Activated naive CD8-positive, alpha-beta T cell treated with anti-CD3 and anti-CD28 coated beads, Interleukin-2, amount 10 ng/mL, durations not matched to agents 7 days and 5 days (primary cell): Measurements from ENCODE around the gene CES1. TPM values are rescaled to one million over a fixed set of nuclear protein-coding genes. Genes with fewer than 3 reads are reported as not detected.
"Not testable (repeated sequence)": the region's sequence is repeated elsewhere in the genome, so short reads cannot be mapped to it uniquely, and the experiment has no call there.

Experiments used
- ATAC-seq: fragments of 150-1000 bp; cut with Tn5 transposase; one replicate; pipeline ENCODE4 v1.10.0; 2021; ENCODE audit warnings: low read depth, moderate library complexity
- POLR2A ChIA-PET: fragments of 350-600 bp; sonication (Branson Sonifier 250); formaldehyde crosslinking; loops from one replicate; lab custom pipeline; 2021; ENCODE audit warnings: antibody characterized with exemption; lab: Charles Lee
- DNase-seq: peaks from one replicate; pipeline ENCODE4 v3.0.0; 2021
- H3K27ac Mint-ChIP-seq: one replicate; pipeline ENCODE4 v1.8.0; 2022; ENCODE audit warnings: mild to moderate bottlenecking, mixed read lengths
- H3K27me3 Mint-ChIP-seq: one replicate; pipeline ENCODE4 v1.8.0; 2022; ENCODE audit warnings: mild to moderate bottlenecking, moderate library complexity, mixed read lengths
- H3K36me3 Mint-ChIP-seq: one replicate; pipeline ENCODE4 v1.8.0; 2021; ENCODE audit warnings: mild to moderate bottlenecking, mixed read lengths
- H3K4me1 Mint-ChIP-seq: one replicate; pipeline ENCODE4 v1.8.0; 2021; ENCODE audit warnings: mixed read lengths
- H3K4me3 Mint-ChIP-seq: one replicate; pipeline ENCODE4 v1.8.0; 2022; ENCODE audit warnings: mild to moderate bottlenecking, moderate library complexity, mixed read lengths
- H3K9me3 Mint-ChIP-seq: one replicate; pipeline ENCODE4 v1.8.0; 2021; ENCODE audit warnings: mixed read lengths
- total RNA-seq, 2 experiments: library from RNA; stranded (reverse); gene quantifications; one replicate each; pipeline ENCODE4 v1.2.3, GENCODE V29; 2021

The CES1 gene
- total RNA-seq: not detected

- POLR2A ChIA-PET: no interaction called here
- Mint-ChIP-seq H3K4me1 (no peaks in the 10 kb centered on the region), H3K4me3 (no peak within 1 kb of the TSS), H3K9me3 (no peaks in the 10 kb centered on the region), H3K27ac (no peak within 1 kb of the TSS), H3K27me3 (peaks cover 4% of the 10 kb centered on the region), H3K36me3 (no peaks in the 10 kb centered on the region)
- ATAC-seq (no peak), DNase-seq (no peak)
Measured at GRCh38 chr16:55832773-55833691, at the start of gene CES1. Gene CES1, minus strand, starts transcription at chr16:55833096. Its CDS starts 41 bp downstream, at chr16:55833055.

- DNase-seq: no peak
- H3K4me1 Mint-ChIP-seq: no peaks in the 10 kb centered on the region
- no peaks in the 10 kb centered on the region for H3K27me3 Mint-ChIP-seq
- POLR2A ChIA-PET: no interaction called here
- ATAC-seq: no peak
- no peak overlapping the region for H3K27ac Mint-ChIP-seq
- peaks cover 1% of the 10 kb centered on the region for H3K9me3 Mint-ChIP-seq
- no peaks in the 10 kb centered on the region for H3K36me3 Mint-ChIP-seq
- H3K4me3 Mint-ChIP-seq: no peak overlapping the region
Measured at GRCh38 chr16:55876854-55877253, 44.0 kb upstream of the CES1 start.

GRCh38 chr16:55875273-55875672 lies 42.4 kb upstream of the CES1 start, which contains the start of gene CES5A:
Gene CES5A, minus strand, starts transcription at chr16:55875373. Its CDS starts 152 bp downstream, at chr16:55875221.
- H3K27me3 Mint-ChIP-seq: no peaks in the 10 kb centered on the region
- no peak for ATAC-seq
- H3K4me1 Mint-ChIP-seq: no peaks in the 10 kb centered on the region
- DNase-seq: no peak
- H3K4me3 Mint-ChIP-seq: no peak within 1 kb of the TSS
- POLR2A ChIA-PET: no interaction called here
- peaks cover 1% of the 10 kb centered on the region for H3K9me3 Mint-ChIP-seq
- no peaks in the 10 kb centered on the region for H3K36me3 Mint-ChIP-seq
- H3K27ac Mint-ChIP-seq: no peak within 1 kb of the TSS

GRCh38 chr16:55873122-55873521 lies 40.2 kb upstream of the CES1 start:
- Mint-ChIP-seq H3K4me3 (no peak overlapping the region), H3K27ac (no peak overlapping the region), H3K36me3 (no peaks in the 10 kb centered on the region), H3K27me3 (no peaks in the 10 kb centered on the region), H3K9me3 (no peaks in the 10 kb centered on the region), H3K4me1 (no peaks in the 10 kb centered on the region)
- POLR2A ChIA-PET: no interaction called here
- ATAC-seq (no peak), DNase-seq (no peak)

GRCh38 chr16:55872130-55872529 lies 39.2 kb upstream of the CES1 start:
- no peak overlapping the region for H3K27ac Mint-ChIP-seq
- H3K9me3 Mint-ChIP-seq: no peaks in the 10 kb centered on the region
- DNase-seq (no peak), ATAC-seq (no peak)
- H3K4me3 Mint-ChIP-seq: no peak overlapping the region
- no peaks in the 10 kb centered on the region for H3K36me3 Mint-ChIP-seq
- POLR2A ChIA-PET: no interaction called here
- H3K27me3 Mint-ChIP-seq: no peaks in the 10 kb centered on the region
- no peaks in the 10 kb centered on the region for H3K4me1 Mint-ChIP-seq

GRCh38 chr16:55871411-55872038 lies 38.6 kb upstream of the CES1 start:
- H3K4me3 Mint-ChIP-seq: no peak overlapping the region
- H3K9me3 Mint-ChIP-seq: no peaks in the 10 kb centered on the region
- no peak overlapping the region for H3K27ac Mint-ChIP-seq
- H3K36me3 Mint-ChIP-seq: no peaks in the 10 kb centered on the region
- ATAC-seq (no peak), DNase-seq (no peak)
- POLR2A ChIA-PET: no interaction called here
- no peaks in the 10 kb centered on the region for H3K27me3 Mint-ChIP-seq
- no peaks in the 10 kb centered on the region for H3K4me1 Mint-ChIP-seq

GRCh38 chr16:55868980-55869379 lies 36.1 kb upstream of the CES1 start:
- H3K27ac Mint-ChIP-seq: no peak overlapping the region

GRCh38 chr16:55868137-55868536 lies 35.2 kb upstream of the CES1 start:
- DNase-seq (no peak), ATAC-seq (no peak)
- no peaks in the 10 kb centered on the region for H3K9me3 Mint-ChIP-seq
- H3K27me3 Mint-ChIP-seq: no peaks in the 10 kb centered on the region
- H3K4me3 Mint-ChIP-seq: no peak overlapping the region
- H3K4me1 Mint-ChIP-seq: no peaks in the 10 kb centered on the region
- no peaks in the 10 kb centered on the region for H3K36me3 Mint-ChIP-seq
- POLR2A ChIA-PET: no interaction called here
- no peak overlapping the region for H3K27ac Mint-ChIP-seq

More at GRCh38 chr16:55868980-55869379, 36.1 kb upstream of the CES1 start:
- Mint-ChIP-seq H3K9me3 (no peaks in the 10 kb centered on the region), H3K36me3 (no peaks in the 10 kb centered on the region), H3K4me3 (no peak overlapping the region), H3K27me3 (no peaks in the 10 kb centered on the region), H3K4me1 (no peaks in the 10 kb centered on the region)
- POLR2A ChIA-PET: no interaction called here
- no peak for ATAC-seq
- no peak for DNase-seq

- H3K9me3 Mint-ChIP-seq: no peaks in the 10 kb centered on the region
- no peaks in the 10 kb centered on the region for H3K27me3 Mint-ChIP-seq
- no peak overlapping the region for H3K27ac Mint-ChIP-seq
- ATAC-seq (no peak), DNase-seq (no peak)
- no peaks in the 10 kb centered on the region for H3K4me1 Mint-ChIP-seq
- H3K36me3 Mint-ChIP-seq: no peaks in the 10 kb centered on the region
- POLR2A ChIA-PET: no interaction called here
- no peak overlapping the region for H3K4me3 Mint-ChIP-seq
Measured at GRCh38 chr16:55861288-55861687, 28.4 kb upstream of the CES1 start.

- H3K9me3 Mint-ChIP-seq, DNase-seq, ATAC-seq, H3K27ac Mint-ChIP-seq, H3K27me3 Mint-ChIP-seq, POLR2A ChIA-PET, H3K36me3 Mint-ChIP-seq, H3K4me3 Mint-ChIP-seq, H3K4me1 Mint-ChIP-seq: not testable (repeated sequence)
Measured at GRCh38 chr16:55857650-55858049, 24.8 kb upstream of the CES1 start.

- DNase-seq (no peak), ATAC-seq (no peak)
- H3K4me1 Mint-ChIP-seq: no peaks in the 10 kb centered on the region
- H3K27me3 Mint-ChIP-seq: peaks cover 4% of the 10 kb centered on the region
- no peaks in the 10 kb centered on the region for H3K36me3 Mint-ChIP-seq
- H3K9me3 Mint-ChIP-seq: no peaks in the 10 kb centered on the region
- no peak overlapping the region for H3K4me3 Mint-ChIP-seq
- POLR2A ChIA-PET: no interaction called here
- no peak overlapping the region for H3K27ac Mint-ChIP-seq
Measured at GRCh38 chr16:55856950-55857349, 24.1 kb upstream of the CES1 start.

- Mint-ChIP-seq H3K27ac (no peak overlapping the region), H3K36me3 (no peaks in the 10 kb centered on the region)
Measured at GRCh38 chr16:55853114-55853513, 20.2 kb upstream of the CES1 start.

GRCh38 chr16:55849536-55849935 lies 16.6 kb upstream of the CES1 start:
- POLR2A ChIA-PET: no interaction called here
- no peak for ATAC-seq
- H3K4me3 Mint-ChIP-seq: no peak overlapping the region
- H3K9me3 Mint-ChIP-seq: no peaks in the 10 kb centered on the region
- H3K27ac Mint-ChIP-seq: no peak overlapping the region
- H3K27me3 Mint-ChIP-seq: peaks cover 11% of the 10 kb centered on the region
- H3K4me1 Mint-ChIP-seq: no peaks in the 10 kb centered on the region
- H3K36me3 Mint-ChIP-seq: no peaks in the 10 kb centered on the region
- DNase-seq: no peak

More at GRCh38 chr16:55853114-55853513, 20.2 kb upstream of the CES1 start:
- DNase-seq (no peak), ATAC-seq (no peak)
- H3K4me3 Mint-ChIP-seq: no peak overlapping the region
- no peaks in the 10 kb centered on the region for H3K4me1 Mint-ChIP-seq
- peaks cover 6% of the 10 kb centered on the region for H3K27me3 Mint-ChIP-seq
- POLR2A ChIA-PET: no interaction called here
- no peaks in the 10 kb centered on the region for H3K9me3 Mint-ChIP-seq
